ENCODE measurements around the gene HGF.
A peak's percentile ranks its signal among the peaks of the same experiment; 100 is the strongest.
"Not testable (repeated sequence)": the region's sequence is repeated elsewhere in the genome, so short reads cannot be mapped to it uniquely, and the experiment has no call there.

The HGF gene

DNA sequence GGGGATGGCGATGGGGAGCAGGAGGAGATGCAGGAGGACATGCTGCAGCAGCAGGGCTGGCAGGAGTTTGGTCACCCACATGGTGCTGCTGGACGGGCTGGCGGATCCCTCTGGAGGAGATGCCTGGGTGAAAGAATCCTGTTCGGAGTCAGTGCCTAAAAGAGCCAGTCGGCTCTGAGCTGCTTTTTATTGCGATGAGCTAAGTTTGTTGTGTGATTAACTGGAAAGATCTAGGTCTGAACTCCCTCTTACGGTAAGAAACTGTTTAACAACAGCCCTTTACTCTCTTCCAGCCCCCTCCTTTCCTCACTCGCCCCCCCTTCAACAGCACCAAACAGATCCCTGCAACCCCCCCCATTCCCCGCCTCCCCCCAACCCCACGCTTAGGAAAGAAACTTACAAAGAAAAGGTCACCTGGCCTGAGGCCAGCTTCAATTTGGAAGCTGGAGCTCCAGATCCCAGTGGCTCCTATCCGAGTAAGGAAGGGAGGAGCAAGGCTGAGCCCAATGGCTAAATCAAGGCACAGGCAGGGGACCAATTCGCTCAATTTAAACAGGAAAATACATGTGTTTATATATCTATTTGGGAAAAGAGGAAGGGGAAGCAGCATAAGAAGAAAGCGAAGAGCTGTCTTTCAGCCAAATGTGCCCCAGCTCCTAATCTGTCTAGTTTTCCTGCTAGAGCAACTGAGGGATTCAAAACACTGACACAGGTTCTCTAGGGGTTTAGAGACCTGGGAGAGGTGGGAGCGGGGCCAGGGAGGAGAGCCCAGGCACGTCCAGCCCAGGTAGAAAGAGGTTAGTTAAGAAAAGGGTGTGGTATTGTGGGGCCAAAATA is at the start of gene HGF:
Gene HGF, minus strand, starts transcription at position 157 of the 837 bp plus-strand sequence. Its CDS starts 76 bp downstream, at position 81.
- no peak within 1 kb of the TSS for H2AFZ ChIP-seq (ENCODE audit: low read length)
- H3K9me2 ChIP-seq (ENCODE audit: low read depth, low read length): no peaks in the 10 kb centered on the region
- H3K4me1 ChIP-seq (ENCODE audit: insufficient read depth, low read length, severe bottlenecking): peaks cover 54% of the 10 kb centered on the region
- H3K9me3 ChIP-seq (ENCODE audit: low read length): no peaks in the 10 kb centered on the region
- H3K27ac ChIP-seq (ENCODE audit: low read depth, low read length, poor library complexity, severe bottlenecking): peak within 1 kb of the TSS; percentile 44
- peak within 1 kb of the TSS; percentile 52 for H3K4me2 ChIP-seq (ENCODE audit: low read length)
- peak within 1 kb of the TSS; percentile 24 for H3K4me3 ChIP-seq (ENCODE audit: low read depth, low read length, poor library complexity, severe bottlenecking)
- H3K36me3 ChIP-seq (ENCODE audit: insufficient read depth, low read length): no peaks in the 10 kb centered on the region
- peak within 1 kb of the TSS; percentile 35; the same call in 1 of the 2 replicates for H3K9ac ChIP-seq (ENCODE audit: low read length)
- no peaks in the 10 kb centered on the region for H3K27me3 ChIP-seq (ENCODE audit: insufficient read depth, low read length)
- no peaks in the 10 kb centered on the region for H3K79me2 ChIP-seq (ENCODE audit: insufficient read depth, low read length)
- H4K20me1 ChIP-seq (ENCODE audit: insufficient read depth, low read length): no peaks in the 10 kb centered on the region
- no peaks in the 10 kb centered on the region for H3F3A ChIP-seq (ENCODE audit: insufficient read depth, low read length)
- TF ChIP-seq CTCF (IDR thresholded peaks at IDR 0.05; ENCODE audit: low read length) (no peak), EZH2 (IDR thresholded peaks at IDR 0.05; ENCODE audit: borderline replicate concordance, low read length) (no peak)

DNA sequence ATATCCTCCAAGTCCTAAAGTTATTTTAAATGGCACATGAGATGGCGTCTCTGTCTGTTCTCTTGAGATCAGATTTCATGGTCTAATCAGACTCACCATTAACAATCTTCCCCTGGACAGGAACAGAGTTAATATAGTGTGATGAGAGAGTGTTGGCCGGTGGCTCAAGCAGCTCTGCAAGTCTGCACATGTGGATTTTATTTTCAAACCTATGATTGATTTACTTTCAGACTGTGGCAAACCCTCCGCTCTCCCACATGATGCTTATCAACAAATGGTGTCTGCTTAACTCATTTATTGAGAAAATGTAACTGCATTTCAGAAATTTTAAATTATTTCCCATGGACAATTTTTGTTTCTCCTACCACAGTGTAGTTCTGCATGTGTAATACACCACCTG is 46.5 kb upstream of the HGF start:
- Histone ChIP-seq H3K4me2 (ENCODE audit: low read length) (no peak overlapping the region), H3K27ac (ENCODE audit: low read depth, low read length, poor library complexity, severe bottlenecking) (peak overlapping the region; percentile 27), H3K9me2 (ENCODE audit: low read depth, low read length) (no peaks in the 10 kb centered on the region), H3K9me3 (ENCODE audit: low read length) (no peaks in the 10 kb centered on the region), H3K36me3 (ENCODE audit: insufficient read depth, low read length) (no peaks in the 10 kb centered on the region; the same call in 1 of the 2 replicates), H3K4me1 (ENCODE audit: insufficient read depth, low read length, severe bottlenecking) (peaks cover 44% of the 10 kb centered on the region), H3K79me2 (ENCODE audit: insufficient read depth, low read length) (no peaks in the 10 kb centered on the region), H3K9ac (ENCODE audit: low read length) (no peak overlapping the region), H3F3A (ENCODE audit: insufficient read depth, low read length) (no peaks in the 10 kb centered on the region), H2AFZ (ENCODE audit: low read length) (peak overlapping the region; percentile 11; the same call in 1 of the 2 replicates), H3K4me3 (ENCODE audit: low read depth, low read length, poor library complexity, severe bottlenecking) (no peak overlapping the region), H4K20me1 (ENCODE audit: insufficient read depth, low read length) (no peaks in the 10 kb centered on the region), H3K27me3 (ENCODE audit: insufficient read depth, low read length) (no peaks in the 10 kb centered on the region)
- TF ChIP-seq EZH2 (IDR thresholded peaks at IDR 0.05; ENCODE audit: borderline replicate concordance, low read length) (no peak), CTCF (IDR thresholded peaks at IDR 0.05; ENCODE audit: low read length) (no peak)

DNA sequence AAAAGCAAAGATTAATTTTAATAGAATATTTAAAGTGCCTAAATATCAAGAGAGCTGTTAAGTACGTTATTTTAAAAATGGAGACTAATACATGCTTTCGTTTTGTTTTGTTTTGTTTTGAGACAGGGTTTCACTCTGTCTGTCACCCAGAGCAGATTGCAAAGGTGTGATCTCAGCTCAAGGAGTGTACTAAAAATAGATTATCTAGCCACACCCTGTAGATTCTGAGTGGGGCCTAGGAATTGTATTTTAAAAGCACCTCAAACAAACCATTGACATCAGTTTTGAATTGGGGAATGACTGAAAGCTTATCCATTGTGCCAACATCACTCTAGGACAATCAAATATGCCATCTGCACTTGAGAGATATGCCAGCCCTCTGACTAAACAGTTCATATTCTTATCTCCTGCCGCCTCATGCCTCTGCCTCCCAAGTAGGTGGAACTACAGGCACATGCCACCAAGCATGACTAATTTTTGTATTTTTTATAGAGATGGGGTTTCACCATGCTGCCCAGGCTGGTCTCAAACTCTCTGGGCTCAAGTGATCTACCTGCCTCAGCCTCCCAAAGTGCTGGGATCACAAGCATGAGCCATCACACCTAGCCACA is 43.1 kb upstream of the HGF start:
- Histone ChIP-seq H3K9ac (ENCODE audit: low read length) (peak overlapping the region; percentile 18; the same call in 1 of the 2 replicates), H2AFZ (ENCODE audit: low read length) (peak overlapping the region; percentile 62; the same call in 1 of the 2 replicates)

More for the DNA sequence above, 43.1 kb upstream of the HGF start:
- not testable (repeated sequence) for H3K9me3 ChIP-seq (ENCODE audit: low read length); H3F3A ChIP-seq (ENCODE audit: insufficient read depth, low read length); H3K27me3 ChIP-seq (ENCODE audit: insufficient read depth, low read length); H4K20me1 ChIP-seq (ENCODE audit: insufficient read depth, low read length); H3K36me3 ChIP-seq (ENCODE audit: insufficient read depth, low read length); H3K79me2 ChIP-seq (ENCODE audit: insufficient read depth, low read length); H3K9me2 ChIP-seq (ENCODE audit: low read depth, low read length)
- Histone ChIP-seq H3K27ac (ENCODE audit: low read depth, low read length, poor library complexity, severe bottlenecking) (peak overlapping the region; percentile 97), H3K4me1 (ENCODE audit: insufficient read depth, low read length, severe bottlenecking) (peaks cover 64% of the 10 kb centered on the region), H3K4me2 (ENCODE audit: low read length) (peak overlapping the region; percentile 66), H3K4me3 (ENCODE audit: low read depth, low read length, poor library complexity, severe bottlenecking) (peak overlapping the region; percentile 23)

All from OCI-LY1 (cell line).